ENCODE measurements around the gene NAALADL2.

DNA sequence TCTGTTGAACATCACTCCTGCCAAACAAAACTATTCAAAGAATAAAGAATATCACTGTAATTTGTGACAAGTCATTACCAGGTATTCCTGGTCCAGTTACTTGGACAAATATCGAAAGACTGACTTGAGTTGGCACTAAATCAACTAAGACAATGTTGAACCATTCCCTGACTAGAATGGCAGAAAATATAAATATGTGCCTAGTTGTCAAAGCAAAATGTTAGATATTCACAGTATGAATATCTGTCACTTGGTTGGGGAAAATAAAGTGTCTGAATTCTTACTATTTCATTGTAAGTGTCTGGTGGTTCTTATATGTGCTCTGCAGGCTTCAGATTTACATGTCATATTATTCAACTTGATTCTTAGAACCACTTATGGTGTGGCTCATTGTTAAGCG is 470.2 kb downstream of the NAALADL2 start:
- TF ChIP-seq, protein P1, sequence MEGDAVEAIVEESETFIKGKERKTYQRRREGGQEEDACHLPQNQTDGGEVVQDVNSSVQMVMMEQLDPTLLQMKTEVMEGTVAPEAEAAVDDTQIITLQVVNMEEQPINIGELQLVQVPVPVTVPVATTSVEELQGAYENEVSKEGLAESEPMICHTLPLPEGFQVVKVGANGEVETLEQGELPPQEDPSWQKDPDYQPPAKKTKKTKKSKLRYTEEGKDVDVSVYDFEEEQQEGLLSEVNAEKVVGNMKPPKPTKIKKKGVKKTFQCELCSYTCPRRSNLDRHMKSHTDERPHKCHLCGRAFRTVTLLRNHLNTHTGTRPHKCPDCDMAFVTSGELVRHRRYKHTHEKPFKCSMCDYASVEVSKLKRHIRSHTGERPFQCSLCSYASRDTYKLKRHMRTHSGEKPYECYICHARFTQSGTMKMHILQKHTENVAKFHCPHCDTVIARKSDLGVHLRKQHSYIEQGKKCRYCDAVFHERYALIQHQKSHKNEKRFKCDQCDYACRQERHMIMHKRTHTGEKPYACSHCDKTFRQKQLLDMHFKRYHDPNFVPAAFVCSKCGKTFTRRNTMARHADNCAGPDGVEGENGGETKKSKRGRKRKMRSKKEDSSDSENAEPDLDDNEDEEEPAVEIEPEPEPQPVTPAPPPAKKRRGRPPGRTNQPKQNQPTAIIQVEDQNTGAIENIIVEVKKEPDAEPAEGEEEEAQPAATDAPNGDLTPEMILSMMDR (IDR thresholded peaks at IDR 0.05; ENCODE audit: low read length) = no peak
- TF ChIP-seq EZH2 (IDR thresholded peaks at IDR 0.05; ENCODE audit: borderline replicate concordance, low read length) = no peak

Measured in OCI-LY1 (cell line).